NB4 (cell line): ENCODE results near the gene NOX4.

Experiments used
- CTCF ChIP-seq: IDR thresholded peaks from one replicate; pipeline ENCODE4 v1.5.1; 2012; ENCODE audit warnings: low read depth, low read length
- MAX ChIP-seq: IDR thresholded peaks from 2 replicates; pipeline ENCODE4 v1.6.1; 2011; ENCODE audit warnings: low read depth, low read length
- MYC ChIP-seq: IDR thresholded peaks from 2 replicates; pipeline ENCODE4 v1.6.1; 2011; ENCODE audit warnings: low read depth, low read length
- POLR2A ChIP-seq: IDR thresholded peaks from 2 replicates; pipeline ENCODE4 v1.6.1; 2011; ENCODE audit warnings: mild to moderate bottlenecking; ENCODE audit not compliant: insufficient read length; ENCODE audit errors: extremely low read depth

- no peak for TF ChIP-seq CTCF
- no peak for TF ChIP-seq POLR2A
- no peak for TF ChIP-seq MAX
- no peak for TF ChIP-seq MYC
Measured at GRCh38 chr11:89456681-89457080, 34.5 kb downstream of the NOX4 start.
